GM21367 (cell line): Measurements from ENCODE around the gene RARA.

Source experiments
- ATAC-seq: cut with Tn5 transposase; IDR thresholded peaks from one replicate; pipeline ENCODE4 v1.9.1; 2021; ENCODE audit not compliant: unreplicated experiment

Gene RARA

GRCh38 chr17:40345161-40345993, 36.4 kb downstream of the RARA start:
- no peak for ATAC-seq

- no peak for ATAC-seq
These were observed 37.2 kb downstream of the RARA start for GRCh38 chr17:40345994-40346764.

GRCh38 chr17:40346765-40347158, 37.8 kb downstream of the RARA start:
- no peak for ATAC-seq

DNA sequence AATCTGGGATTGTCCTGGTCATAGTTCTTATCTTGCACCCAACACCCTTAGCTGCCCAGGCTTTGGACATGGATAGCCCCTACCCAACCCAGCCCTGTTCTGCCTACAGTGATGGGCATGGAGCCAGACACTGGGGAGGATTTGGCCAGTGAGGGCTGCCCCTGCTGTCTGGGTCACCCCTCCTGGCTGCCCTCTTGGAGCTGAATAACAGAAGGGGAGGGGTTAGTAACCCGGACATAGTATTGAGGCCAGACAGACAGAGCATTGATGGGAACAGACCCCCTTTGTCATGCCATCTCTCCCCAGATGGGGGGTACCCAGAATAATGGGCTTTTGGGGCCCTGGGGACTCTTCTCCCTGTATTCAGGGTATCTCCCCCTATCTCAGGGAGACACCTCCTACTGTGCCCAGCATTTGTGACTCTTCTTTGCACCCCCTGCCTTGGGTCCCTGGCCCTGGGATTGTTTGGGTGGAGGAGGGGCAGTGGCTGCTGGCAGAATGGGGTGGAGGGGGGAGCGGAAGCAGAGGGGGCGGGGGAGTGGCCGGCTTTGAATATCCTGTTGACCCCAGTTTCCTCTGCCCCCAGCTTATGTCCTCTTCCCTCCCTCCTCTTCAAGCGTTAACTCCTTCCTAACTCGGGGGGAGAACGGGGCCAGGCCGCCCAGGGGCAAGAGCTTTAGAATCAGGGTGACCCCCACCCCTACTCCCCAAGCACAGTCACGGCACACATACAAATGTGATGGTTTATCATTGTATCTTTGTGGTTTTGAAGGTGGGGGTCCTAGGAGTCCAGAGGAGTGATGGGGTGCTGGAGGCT, 38.5 kb downstream of the RARA start:
- ATAC-seq: no peak

DNA sequence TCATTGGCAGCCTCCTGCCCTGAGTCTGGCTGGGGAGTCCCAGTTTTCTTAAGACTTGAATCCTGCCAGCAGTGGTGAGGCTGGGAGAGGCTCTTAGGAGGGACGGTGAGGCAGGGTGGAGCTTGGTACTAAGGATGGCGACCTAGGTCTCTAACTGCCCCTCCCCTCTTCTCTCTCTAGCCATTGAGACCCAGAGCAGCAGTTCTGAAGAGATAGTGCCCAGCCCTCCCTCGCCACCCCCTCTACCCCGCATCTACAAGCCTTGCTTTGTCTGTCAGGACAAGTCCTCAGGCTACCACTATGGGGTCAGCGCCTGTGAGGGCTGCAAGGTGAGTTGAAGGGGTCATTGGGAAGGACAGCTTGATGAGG, 39.1 kb downstream of the RARA start:
- no peak for ATAC-seq

DNA sequence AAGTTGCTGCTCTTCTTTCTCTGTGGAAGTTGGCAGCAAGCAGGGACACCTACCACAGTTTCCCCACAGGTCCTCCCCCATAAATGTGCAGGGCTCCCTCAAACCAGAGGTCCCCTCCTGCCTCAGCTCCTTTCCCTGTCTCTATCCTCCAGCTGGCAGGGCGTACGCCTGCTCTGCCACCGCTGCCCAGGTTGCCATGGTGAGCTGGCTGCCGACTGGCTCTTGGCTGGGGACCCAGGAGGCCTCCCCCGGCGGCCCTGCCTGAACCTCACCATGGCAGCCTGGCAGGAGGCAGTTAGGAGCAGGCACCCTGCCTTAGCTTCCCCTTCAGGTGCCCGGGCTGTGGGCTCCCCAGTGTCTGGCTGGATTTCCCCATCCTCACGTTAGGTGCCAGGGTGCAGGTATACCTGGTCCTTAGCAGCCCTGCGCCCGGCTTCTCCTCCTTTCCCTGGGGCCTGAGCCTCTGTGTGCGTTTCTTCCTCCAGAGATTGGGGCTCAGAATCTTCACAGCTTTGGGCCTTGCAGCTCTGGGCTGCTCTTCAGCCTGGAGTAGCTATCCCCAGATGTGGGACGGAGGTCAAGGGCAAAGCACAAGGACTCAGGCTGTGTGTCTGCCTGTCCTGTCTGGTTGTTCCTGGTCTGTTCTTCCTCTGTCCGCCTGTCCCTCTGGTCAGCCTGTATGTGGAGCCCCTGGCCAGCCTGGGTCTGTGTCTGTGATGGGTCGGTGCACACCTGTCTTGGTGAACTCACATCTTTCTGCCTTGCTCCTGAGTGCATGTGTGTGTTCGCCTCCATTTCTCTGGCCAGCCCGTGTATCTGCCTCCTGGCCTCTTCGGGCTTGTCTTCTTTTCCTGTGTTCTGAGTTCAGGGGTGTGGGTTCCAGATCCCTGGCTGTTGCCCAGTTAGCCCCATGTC, 39.8 kb downstream of the RARA start:
- no peak for ATAC-seq

DNA sequence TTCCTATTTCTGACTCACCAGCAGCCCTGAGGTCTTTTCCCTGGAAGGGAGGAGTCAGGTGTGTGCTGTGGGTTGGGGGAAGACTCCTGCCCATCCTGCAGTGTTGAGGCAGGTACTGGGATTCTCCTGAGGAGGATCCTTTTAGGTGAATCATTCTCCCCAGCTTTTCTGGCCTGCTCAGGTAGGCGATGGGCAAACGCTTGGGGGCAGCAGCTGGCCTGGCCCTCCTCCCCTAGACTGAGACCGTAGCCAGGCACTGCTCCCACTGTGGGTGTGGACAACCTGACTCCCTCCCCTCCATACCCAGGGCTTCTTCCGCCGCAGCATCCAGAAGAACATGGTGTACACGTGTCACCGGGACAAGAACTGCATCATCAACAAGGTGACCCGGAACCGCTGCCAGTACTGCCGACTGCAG, 40.5 kb downstream of the RARA start:
- ATAC-seq: no peak

GRCh38 chr17:40349895-40350688, 41.1 kb downstream of the RARA start:
- no peak for ATAC-seq

- ATAC-seq: no peak
These were observed 41.8 kb downstream of the RARA start for GRCh38 chr17:40350689-40351358.

DNA sequence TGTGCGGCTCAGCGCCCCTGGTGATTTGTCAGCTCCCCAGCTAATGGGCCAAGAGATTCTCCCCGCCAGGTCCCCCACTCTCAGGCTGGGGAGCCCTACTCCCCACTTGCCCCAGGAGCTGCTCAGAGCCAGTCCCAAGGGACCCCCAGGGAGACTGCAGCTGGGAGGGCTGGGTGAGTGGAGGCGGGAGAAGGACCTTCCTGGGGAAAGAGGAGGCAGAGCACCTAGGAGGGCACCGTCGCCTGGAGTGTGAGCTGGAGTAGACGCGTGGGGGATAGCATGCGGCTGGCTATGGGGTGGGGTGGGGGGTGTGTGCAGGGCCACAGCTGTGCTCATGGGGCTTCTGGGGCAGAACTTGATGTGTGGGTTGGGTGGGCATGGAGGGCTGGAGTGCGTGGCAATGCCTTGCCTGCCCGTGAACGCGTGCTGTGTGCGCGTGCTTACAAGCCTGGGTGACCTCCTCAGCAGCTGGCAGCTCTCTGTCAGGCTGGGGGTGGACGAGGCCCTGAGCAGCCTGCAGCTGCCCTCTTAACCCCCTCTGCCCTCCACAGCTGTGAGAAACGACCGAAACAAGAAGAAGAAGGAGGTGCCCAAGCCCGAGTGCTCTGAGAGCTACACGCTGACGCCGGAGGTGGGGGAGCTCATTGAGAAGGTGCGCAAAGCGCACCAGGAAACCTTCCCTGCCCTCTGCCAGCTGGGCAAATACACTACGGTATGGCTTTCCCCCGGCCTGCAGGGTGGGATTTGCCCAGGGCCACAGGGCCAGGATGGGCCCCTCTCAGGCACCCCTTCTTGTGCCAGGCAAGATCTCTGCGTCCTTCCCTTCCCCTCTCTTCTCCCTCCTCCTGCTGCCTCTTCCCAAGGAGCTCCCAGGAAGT, 42.6 kb downstream of the RARA start:
- no peak for ATAC-seq

- no peak for ATAC-seq
These were observed 43.3 kb downstream of the RARA start for GRCh38 chr17:40352237-40352778.

DNA sequence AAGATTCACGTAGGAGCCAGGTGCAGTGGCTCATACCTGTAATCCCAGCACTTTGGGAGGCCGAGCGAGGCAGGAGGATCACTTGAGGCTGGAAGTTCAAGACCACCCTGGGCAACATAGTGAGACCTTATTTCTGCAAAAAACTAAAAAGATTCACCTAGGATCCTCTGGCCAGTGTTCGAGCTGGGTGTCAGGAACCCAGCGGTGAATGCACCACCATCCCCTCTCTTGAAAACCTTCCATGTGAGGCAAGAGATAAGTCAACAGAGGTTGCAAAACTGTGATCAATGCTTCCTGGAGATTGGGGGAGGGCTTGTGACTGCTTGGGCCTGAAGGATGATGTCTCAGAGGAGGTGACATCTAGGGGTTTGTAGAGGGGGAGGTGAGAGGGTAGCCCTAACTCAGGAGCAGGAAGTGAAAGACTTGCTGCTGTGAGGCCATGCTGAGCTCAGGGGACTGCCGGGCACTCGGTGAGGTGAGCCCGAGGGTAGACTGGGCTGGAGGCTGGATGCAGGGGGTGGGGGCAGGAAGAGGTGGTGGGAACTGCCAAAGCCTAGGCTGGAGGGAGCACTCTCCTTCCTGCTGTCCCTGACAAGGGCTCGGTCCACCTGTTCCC, 43.9 kb downstream of the RARA start:
- no peak for ATAC-seq

DNA sequence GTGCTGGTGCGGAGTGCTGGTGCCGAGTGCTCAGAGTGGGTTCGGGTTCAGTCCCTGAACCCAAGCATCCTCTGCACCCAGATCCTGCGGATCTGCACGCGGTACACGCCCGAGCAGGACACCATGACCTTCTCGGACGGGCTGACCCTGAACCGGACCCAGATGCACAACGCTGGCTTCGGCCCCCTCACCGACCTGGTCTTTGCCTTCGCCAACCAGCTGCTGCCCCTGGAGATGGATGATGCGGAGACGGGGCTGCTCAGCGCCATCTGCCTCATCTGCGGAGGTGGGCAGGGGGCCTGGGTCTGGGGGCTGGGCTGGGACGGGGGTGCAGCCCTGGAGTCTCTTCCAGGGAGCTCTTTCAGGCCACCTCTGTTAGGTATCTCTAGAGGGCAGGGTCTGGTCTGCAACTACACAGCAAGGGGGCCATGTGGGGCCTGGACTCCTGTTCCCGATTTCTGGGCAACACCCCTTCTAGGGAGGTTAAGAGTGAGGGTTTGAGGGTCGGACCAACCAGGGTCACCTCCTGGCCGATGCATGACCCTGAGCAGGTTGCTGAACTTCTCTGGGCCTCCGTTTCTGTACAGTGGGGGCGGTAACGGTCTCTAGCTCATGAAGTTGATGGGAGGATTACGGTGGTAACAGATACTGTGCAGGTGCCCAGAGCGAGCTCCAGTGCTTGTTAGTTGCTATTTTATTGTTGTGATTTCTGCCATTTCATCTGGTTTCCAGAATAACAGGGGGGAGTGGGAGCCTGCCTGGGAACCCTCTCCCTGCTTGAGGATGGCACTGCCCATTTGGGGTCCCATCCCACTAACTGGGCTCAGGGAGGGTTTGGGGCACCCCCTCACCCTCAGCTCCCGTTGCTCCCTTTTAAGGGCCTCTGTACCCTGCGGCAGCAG, 45.5 kb downstream of the RARA start:
- no peak for ATAC-seq

- no peak for ATAC-seq
These were observed 46.3 kb downstream of the RARA start for GRCh38 chr17:40355123-40355803.

DNA sequence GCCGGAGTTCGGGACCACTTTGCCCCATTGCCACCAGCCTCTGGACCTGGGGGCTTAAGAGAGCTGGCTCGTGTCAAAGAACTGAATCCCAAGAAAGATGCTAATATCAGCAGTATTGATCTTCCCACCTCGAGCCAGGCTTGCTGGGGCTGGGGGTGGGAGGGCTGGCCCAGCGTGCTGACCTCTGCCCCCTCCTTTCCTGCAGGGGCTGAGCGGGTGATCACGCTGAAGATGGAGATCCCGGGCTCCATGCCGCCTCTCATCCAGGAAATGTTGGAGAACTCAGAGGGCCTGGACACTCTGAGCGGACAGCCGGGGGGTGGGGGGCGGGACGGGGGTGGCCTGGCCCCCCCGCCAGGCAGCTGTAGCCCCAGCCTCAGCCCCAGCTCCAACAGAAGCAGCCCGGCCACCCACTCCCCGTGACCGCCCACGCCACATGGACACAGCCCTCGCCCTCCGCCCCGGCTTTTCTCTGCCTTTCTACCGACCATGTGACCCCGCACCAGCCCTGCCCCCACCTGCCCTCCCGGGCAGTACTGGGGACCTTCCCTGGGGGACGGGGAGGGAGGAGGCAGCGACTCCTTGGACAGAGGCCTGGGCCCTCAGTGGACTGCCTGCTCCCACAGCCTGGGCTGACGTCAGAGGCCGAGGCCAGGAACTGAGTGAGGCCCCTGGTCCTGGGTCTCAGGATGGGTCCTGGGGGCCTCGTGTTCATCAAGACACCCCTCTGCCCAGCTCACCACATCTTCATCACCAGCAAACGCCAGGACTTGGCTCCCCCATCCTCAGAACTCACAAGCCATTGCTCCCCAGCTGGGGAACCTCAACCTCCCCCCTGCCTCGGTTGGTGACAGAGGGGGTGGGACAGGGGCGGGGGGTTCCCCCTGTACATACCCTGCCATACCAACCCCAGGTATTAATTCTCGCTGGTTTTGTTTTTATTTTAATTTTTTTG, 47.1 kb downstream of the RARA start:
- ATAC-seq: no peak
